A549 (cell line): Measurements from ENCODE around the gene SPATA9. TPM values are rescaled to one million over a fixed set of nuclear protein-coding genes. Genes with fewer than 3 reads are reported as not detected.
"Not testable (repeated sequence)": the region's sequence is repeated elsewhere in the genome, so short reads cannot be mapped to it uniquely, and the experiment has no call there.

ENCODE experiments used
- ATAC-seq, 2 experiments: fragments of 200-7000 bp in 1 of 2; fragments of >200 bp in 1 of 2; cut with Nextera tagmentation in 1 of 2; cut with Tn5 transposase in 1 of 2; 3 replicates each; pipeline versions ENCODE4 v1.8.0 to v1.9.1; 2018 to 2020; ENCODE audit warnings: mild to moderate bottlenecking in 1 of 2, moderate library complexity in 1 of 2
- CTCF ChIA-PET: fragments of 300-600 bp; sonication (Branson Sonifier 250); formaldehyde crosslinking; extraction: SDS; loops from one replicate; lab custom pipeline; 2021; ENCODE audit warnings: antibody characterized with exemption, inconsistent platforms; lab: Yijun Ruan, JAX
- POLR2A ChIA-PET: fragments of 350-600 bp; formaldehyde crosslinking; extraction: SDS; loops from one replicate; lab custom pipeline; 2021; ENCODE audit warnings: antibody characterized with exemption, inconsistent platforms; lab: Yijun Ruan, JAX
- DNase-seq, 2 experiments: peaks; one replicate each; pipeline versions ENCODE4 v3.0.0 to v3.0.0-alpha.2; 2011 to 2016; ENCODE audit warnings: low read depth in 1 of 2, low spot score in 1 of 2
- FAIRE-seq: peaks from 2 replicates; lab custom pipeline; 2011; peaks lifted over from hg19 to GRCh38; lab: Jason Lieb, UNC
- H3K27ac ChIP-seq, 2 experiments: fragments of >200 bp; sonication (Bioruptor Twin); formaldehyde crosslinking; 3 replicates each; pipeline ENCODE4 v1.5.1; 2016 to 2017
- H3K4me1 ChIP-seq: fragments of >200 bp; sonication (Bioruptor Twin); formaldehyde crosslinking; 3 replicates; pipeline ENCODE4 v1.6.1; 2016
- H3K4me2 ChIP-seq: fragments of >200 bp; sonication (Bioruptor Twin); formaldehyde crosslinking; 3 replicates; pipeline ENCODE4 v1.6.1; 2016
- H3K4me3 ChIP-seq: fragments of >200 bp; sonication (Bioruptor Twin); formaldehyde crosslinking; 3 replicates; pipeline ENCODE4 v1.5.1; 2016
- H3K9me3 ChIP-seq: fragments of >200 bp; sonication (Bioruptor Twin); formaldehyde crosslinking; 3 replicates; pipeline ENCODE4 v1.6.1; 2016
- ATOH8 ChIP-seq: fragments of 250-450 bp; sonication (Bioruptor Pico); IDR thresholded peaks from 2 replicates; pipeline ENCODE4 v1.5.0; 2020; ENCODE audit warnings: low read depth, mild to moderate bottlenecking, moderate library complexity
- BCL3 ChIP-seq: fragments of >200 bp; sonication (Bioruptor Twin); formaldehyde crosslinking; IDR thresholded peaks from 3 replicates; pipeline ENCODE4 v1.6.1; 2016
- CBX8 ChIP-seq: fragments of 200-600 bp; sonication (generic); IDR thresholded peaks from 2 replicates; pipeline ENCODE4 v1.6.1; 2016
- CEBPB ChIP-seq, 2 experiments: fragments of >200 bp in 1 of 2; sonication (Bioruptor Twin) in 1 of 2; formaldehyde crosslinking in 1 of 2; IDR thresholded peaks; 2 replicates each; pipeline ENCODE4 v1.6.1; 2012 to 2016
- CHD2 ChIP-seq: fragments of 150-350 bp; IDR thresholded peaks from 2 replicates; pipeline ENCODE4 v1.6.1; 2014; ENCODE audit warnings: low read length; ENCODE audit not compliant: partially characterized antibody
- E2F6 ChIP-seq: IDR thresholded peaks from 2 replicates; pipeline ENCODE4 v1.6.1; 2012; ENCODE audit warnings: low read depth, borderline replicate concordance
- ESRRA ChIP-seq: fragments of 150-350 bp; IDR thresholded peaks from 2 replicates; pipeline ENCODE4 v1.6.1; 2014; ENCODE audit warnings: mild to moderate bottlenecking, low read length, borderline replicate concordance
- FOXS1 ChIP-seq: fragments of 250-450 bp; sonication (Bioruptor Pico); IDR thresholded peaks from 2 replicates; pipeline ENCODE4 v1.5.0; 2020; ENCODE audit warnings: mild to moderate bottlenecking, moderate library complexity
- HOXB5 ChIP-seq: fragments of 250-450 bp; sonication (Bioruptor Pico); IDR thresholded peaks from 2 replicates; pipeline ENCODE4 v1.5.0; 2020; ENCODE audit warnings: mild to moderate bottlenecking, moderate library complexity
- JUN ChIP-seq, 2 experiments: fragments of >200 bp; sonication (Bioruptor Twin); formaldehyde crosslinking; IDR thresholded peaks; 2 replicates in 1 of 2; 3 replicates in 1 of 2; pipeline ENCODE4 v1.6.1; 2016 to 2017
- MAFK ChIP-seq: fragments of 450-650 bp; IDR thresholded peaks from 2 replicates; pipeline ENCODE4 v1.6.1; 2014; ENCODE audit not compliant: partially characterized antibody
- MAX ChIP-seq: IDR thresholded peaks from 2 replicates; pipeline ENCODE4 v1.6.1; 2012
- NPAS2 ChIP-seq: fragments of 250-450 bp; sonication (Bioruptor Pico); IDR thresholded peaks from 2 replicates; pipeline ENCODE4 v1.8.0; 2022; ENCODE audit warnings: mild to moderate bottlenecking, moderate library complexity, borderline replicate concordance
- NR3C1 ChIP-seq: fragments of >200 bp; sonication (Bioruptor Twin); formaldehyde crosslinking; IDR thresholded peaks from 3 replicates; pipeline ENCODE4 v1.6.1; 2017
- RARB ChIP-seq: fragments of 250-450 bp; sonication (Bioruptor Pico); IDR thresholded peaks from 2 replicates; pipeline ENCODE4 v1.8.0; 2021; ENCODE audit warnings: mild to moderate bottlenecking, moderate library complexity
- REST ChIP-seq: fragments of 200-600 bp; sonication (generic); IDR thresholded peaks from 2 replicates; pipeline ENCODE4 v1.6.1; 2016; ENCODE audit warnings: antibody characterized with exemption, mild to moderate bottlenecking, moderate library complexity
- RNF2 ChIP-seq: fragments of 200-600 bp; sonication (generic); IDR thresholded peaks from 2 replicates; pipeline ENCODE4 v1.6.1; 2016; ENCODE audit warnings: low read depth, mild to moderate bottlenecking, antibody characterized with exemption, moderate library complexity, borderline replicate concordance
- SMC3 ChIP-seq: fragments of >200 bp; sonication (Bioruptor Twin); formaldehyde crosslinking; IDR thresholded peaks from 3 replicates; pipeline ENCODE4 v1.6.1; 2018; ENCODE audit warnings: inconsistent platforms
- TFCP2L1 ChIP-seq: fragments of 250-450 bp; sonication (Bioruptor Pico); IDR thresholded peaks from 2 replicates; pipeline ENCODE4 v1.5.0; 2021; ENCODE audit warnings: mild to moderate bottlenecking
- USF2 ChIP-seq: fragments of 450-650 bp; IDR thresholded peaks from 2 replicates; pipeline ENCODE4 v1.6.1; 2014; ENCODE audit warnings: antibody characterized with exemption
- ZFP36 ChIP-seq: fragments of 450-650 bp; IDR thresholded peaks from 2 replicates; pipeline ENCODE4 v1.6.1; 2014; ENCODE audit warnings: borderline replicate concordance; ENCODE audit not compliant: partially characterized antibody
- WGBS: methylation state at CpG from one replicate; pipeline ENCODE4 v1.1.6; 2017; ENCODE audit errors: missing lambda C conversion rate; 5-methylcytosine and 5-hydroxymethylcytosine counted together
- polyA plus RNA-seq, 4 experiments: library from polyadenylated mRNA; depleted of rRNA in 3 of 4; stranded (reverse); fragments of >200 nt; fragmentation: RNase III in 1 of 4; extraction: RNeasy Plus Mini Kit Qiagen cat#74134 plus additional on column Dnase treatment in 1 of 4; gene quantifications; 2 replicates in 3 of 4; 3 replicates in 1 of 4; pipeline ENCODE4 v1.2.3, GENCODE V29; 2011 to 2017

The SPATA9 gene
- polyA plus RNA-seq, 2 of the 4 experiments (the other 2 are of a cell fraction), result 0.16 TPM; not detected in 1

GRCh38 chr5:95713960-95714710, 31.3 kb upstream of the SPATA9 start:
- WGBS, result 83% methylated on average over 4 of the region's 4 CpGs
- ChIA-PET POLR2A (no interaction called here), CTCF (no interaction called here)
- DNase-seq, result no peak
- TF ChIP-seq USF2, result no peak
- no peak for TF ChIP-seq ATOH8 (CRISPR knock-in tag)
- no peak for TF ChIP-seq ZFP36
- TF ChIP-seq MAFK, result peak; percentile 82
- TF ChIP-seq CEBPB (IDR thresholded peaks at IDR 0.05), result peak; percentile 4 to 20; a peak in 1 of 4 replicates
- no peaks in the 10 kb centered on the region for H3K9me3 ChIP-seq
- no peak overlapping the region for H3K4me3 ChIP-seq
- H3K27ac ChIP-seq, result no peak overlapping the region
- H3K4me1 ChIP-seq, result peaks cover 21% of the 10 kb centered on the region
- FAIRE-seq, result no peak
- no peak for ATAC-seq
- H3K4me2 ChIP-seq, result no peak overlapping the region

- ATAC-seq, DNase-seq, H3K27ac ChIP-seq, CTCF ChIA-PET, FAIRE-seq, POLR2A ChIA-PET, H3K4me3 ChIP-seq, H3K4me2 ChIP-seq, H3K9me3 ChIP-seq: not testable (repeated sequence)
- 90% methylated on average over 4 of the region's 5 CpGs for WGBS
- H3K4me1 ChIP-seq, result peaks cover 21% of the 10 kb centered on the region
Observed at GRCh38 chr5:95713246-95713645, 30.5 kb upstream of the SPATA9 start.

GRCh38 chr5:95712347-95712958, 29.7 kb upstream of the SPATA9 start:
- ChIA-PET POLR2A (no interaction called here), CTCF (no interaction called here)
- peak overlapping the region; percentile 37 for H3K4me2 ChIP-seq
- peak; percentile 96 to 98 for ATAC-seq
- peak; percentile 79 to 81 for DNase-seq
- no peak for FAIRE-seq
- H3K9me3 ChIP-seq, result no peaks in the 10 kb centered on the region
- no peak overlapping the region for H3K4me3 ChIP-seq
- H3K27ac ChIP-seq, result peak overlapping the region in 1 of 2 experiments; percentile 55; a peak in 3 of 6 replicates
- peaks cover 21% of the 10 kb centered on the region for H3K4me1 ChIP-seq
- WGBS, result 5% methylated on average over 2 of the region's 2 CpGs
- TF ChIP-seq RARB (CRISPR knock-in tag) (no peak), BCL3 (no peak), NPAS2 (no peak), TFCP2L1 (CRISPR knock-in tag) (no peak), E2F6 (no peak), NR3C1 (no peak), FOXS1 (no peak), USF2 (no peak), CEBPB (IDR thresholded peaks at IDR 0.05) (peak; percentile 8 to 55; a peak in 2 of 4 replicates), RNF2 (no peak), REST (no peak), CBX8 (no peak), MAX (peak; percentile 48; the same call in 1 of the 2 replicates), ESRRA (no peak), ZFP36 (no peak), JUN (IDR thresholded peaks at IDR 0.05) (peak in 1 of 2 experiments; percentile 47; a peak in 1 of 5 replicates), HOXB5 (no peak), ATOH8 (CRISPR knock-in tag) (no peak), CHD2 (no peak), SMC3 (no peak)
